ENCODE results near the gene ST3GAL3. TPM values are rescaled to one million over a fixed set of nuclear protein-coding genes. Genes with fewer than 3 reads are reported as not detected.

Gene ST3GAL3
- total RNA-seq, 2 donors from 2014 or later = 13.8 to 35.0 TPM

DNA sequence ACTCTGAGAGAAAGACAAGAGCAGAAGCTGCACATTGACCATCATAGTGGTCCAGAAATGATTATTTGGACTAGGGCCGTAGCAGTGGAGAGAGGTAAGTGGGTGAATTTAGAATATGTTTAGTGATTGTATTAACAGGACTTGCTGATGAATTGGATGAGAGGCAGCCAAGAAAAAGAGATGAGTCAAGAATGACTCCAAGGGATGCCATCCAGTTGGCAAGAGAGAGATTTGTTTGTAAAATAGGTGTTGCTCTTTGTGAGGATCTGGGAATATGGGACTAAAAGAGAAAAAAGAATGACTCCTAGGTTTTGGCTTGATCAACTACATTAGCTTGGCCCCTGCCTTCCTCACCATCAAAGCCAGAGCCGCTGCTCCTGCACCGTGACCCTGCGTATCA is 172.1 kb downstream of the ST3GAL3 start:
- Histone ChIP-seq H3K9me3 (no peaks in the 10 kb centered on the region), H3K4me3 (no peak overlapping the region), H3K4me1 (replicated peaks) (no peaks in the 10 kb centered on the region), H3K27me3 (replicated peaks; ENCODE audit: insufficient read depth) (no peaks in the 10 kb centered on the region), H3K27ac (no peak overlapping the region), H3K36me3 (no peaks in the 10 kb centered on the region)
- 95% methylated on average over 4 of the region's 4 CpGs for WGBS
- intact Hi-C loops (cut with DNase I) = no loop called here
- TF ChIP-seq, protein P1, sequence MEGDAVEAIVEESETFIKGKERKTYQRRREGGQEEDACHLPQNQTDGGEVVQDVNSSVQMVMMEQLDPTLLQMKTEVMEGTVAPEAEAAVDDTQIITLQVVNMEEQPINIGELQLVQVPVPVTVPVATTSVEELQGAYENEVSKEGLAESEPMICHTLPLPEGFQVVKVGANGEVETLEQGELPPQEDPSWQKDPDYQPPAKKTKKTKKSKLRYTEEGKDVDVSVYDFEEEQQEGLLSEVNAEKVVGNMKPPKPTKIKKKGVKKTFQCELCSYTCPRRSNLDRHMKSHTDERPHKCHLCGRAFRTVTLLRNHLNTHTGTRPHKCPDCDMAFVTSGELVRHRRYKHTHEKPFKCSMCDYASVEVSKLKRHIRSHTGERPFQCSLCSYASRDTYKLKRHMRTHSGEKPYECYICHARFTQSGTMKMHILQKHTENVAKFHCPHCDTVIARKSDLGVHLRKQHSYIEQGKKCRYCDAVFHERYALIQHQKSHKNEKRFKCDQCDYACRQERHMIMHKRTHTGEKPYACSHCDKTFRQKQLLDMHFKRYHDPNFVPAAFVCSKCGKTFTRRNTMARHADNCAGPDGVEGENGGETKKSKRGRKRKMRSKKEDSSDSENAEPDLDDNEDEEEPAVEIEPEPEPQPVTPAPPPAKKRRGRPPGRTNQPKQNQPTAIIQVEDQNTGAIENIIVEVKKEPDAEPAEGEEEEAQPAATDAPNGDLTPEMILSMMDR (IDR thresholded peaks at IDR 0.05) = no peak
- TF ChIP-seq POLR2A (IDR thresholded peaks at IDR 0.05) (no peak), POLR2AphosphoS5 (IDR thresholded peaks at IDR 0.05) (no peak)
- no peak for DNase-seq (ENCODE audit: low spot score)

DNA sequence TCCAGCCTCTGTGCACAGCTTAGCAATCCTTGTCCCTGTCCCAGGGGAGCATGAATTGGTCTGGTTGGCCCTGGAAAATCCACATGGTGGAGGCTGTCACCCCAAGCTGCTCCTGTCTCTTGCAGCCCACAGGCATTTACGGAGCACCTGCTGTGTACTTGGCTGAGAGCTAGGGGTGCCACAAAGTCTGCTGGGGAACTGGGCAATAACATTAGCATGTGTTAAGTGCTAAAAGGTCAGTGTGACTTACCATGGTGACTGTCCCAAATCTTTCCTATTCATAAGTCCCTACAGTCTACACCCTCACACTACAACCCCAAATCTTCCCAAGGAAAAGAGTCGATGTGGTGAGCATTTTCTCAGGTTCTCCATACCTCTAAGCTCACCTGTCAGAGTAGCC is 172.7 kb downstream of the ST3GAL3 start:
- intact Hi-C loops (cut with DNase I) = no loop called here
- DNase-seq (ENCODE audit: low spot score) = no peak
- H3K27me3 ChIP-seq (replicated peaks; ENCODE audit: insufficient read depth) = no peaks in the 10 kb centered on the region
- no peaks in the 10 kb centered on the region for H3K36me3 ChIP-seq
- 91% methylated on average over 2 of the region's 2 CpGs for WGBS
- no peak overlapping the region for H3K4me3 ChIP-seq
- H3K27ac ChIP-seq = no peak overlapping the region
- no peaks in the 10 kb centered on the region for H3K9me3 ChIP-seq
- TF ChIP-seq POLR2AphosphoS5 (IDR thresholded peaks at IDR 0.05) = no peak
- TF ChIP-seq, protein P1 (IDR thresholded peaks at IDR 0.05) = no peak
- H3K4me1 ChIP-seq (replicated peaks) = no peaks in the 10 kb centered on the region

GRCh38 chr1:43880604-43881003 is 173.3 kb downstream of the ST3GAL3 start:
- Histone ChIP-seq H3K36me3 (no peaks in the 10 kb centered on the region), H3K27ac (no peak overlapping the region), H3K4me1 (replicated peaks) (no peaks in the 10 kb centered on the region), H3K4me3 (no peak overlapping the region), H3K9me3 (no peaks in the 10 kb centered on the region), H3K27me3 (replicated peaks; ENCODE audit: insufficient read depth) (no peaks in the 10 kb centered on the region)
- intact Hi-C loops (cut with DNase I) = no loop called here
- TF ChIP-seq POLR2A (IDR thresholded peaks at IDR 0.05) (no peak), POLR2AphosphoS5 (IDR thresholded peaks at IDR 0.05) (no peak)
- TF ChIP-seq, protein P1 (IDR thresholded peaks at IDR 0.05) = no peak
- DNase-seq (ENCODE audit: low spot score) = no peak
- 80% methylated on average over 5 of the region's 5 CpGs for WGBS

DNA sequence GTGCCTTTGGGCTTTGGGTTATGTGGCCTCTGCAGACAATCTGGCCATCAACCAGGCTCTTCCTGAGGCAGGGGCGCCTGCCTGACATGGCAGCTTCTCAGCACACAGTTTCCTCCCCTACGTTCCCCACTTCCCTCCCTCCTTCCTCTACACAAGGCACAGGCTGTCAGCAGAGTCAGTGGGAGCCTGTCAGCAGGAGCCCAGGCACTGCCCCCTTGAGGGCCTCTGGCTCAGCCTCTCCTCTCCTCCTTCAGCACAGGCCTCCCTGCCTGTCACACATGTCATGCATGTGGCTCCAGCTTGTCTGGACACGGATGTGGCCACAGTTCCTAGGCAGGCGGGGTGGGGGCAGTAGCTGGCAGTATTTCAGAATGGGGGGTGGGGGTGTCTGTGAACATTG is 174.1 kb downstream of the ST3GAL3 start:
- intact Hi-C loops (cut with DNase I) = no loop called here
- H3K27me3 ChIP-seq (replicated peaks; ENCODE audit: insufficient read depth) = no peaks in the 10 kb centered on the region
- no peaks in the 10 kb centered on the region for H3K4me1 ChIP-seq (replicated peaks)
- H3K27ac ChIP-seq = no peak overlapping the region
- TF ChIP-seq, protein P1 (IDR thresholded peaks at IDR 0.05) = no peak
- TF ChIP-seq POLR2A (IDR thresholded peaks at IDR 0.05) = no peak
- TF ChIP-seq POLR2AphosphoS5 (IDR thresholded peaks at IDR 0.05) = no peak
- no peak overlapping the region for H3K4me3 ChIP-seq
- 64% methylated on average over 4 of the region's 4 CpGs for WGBS
- no peak for DNase-seq (ENCODE audit: low spot score)
- no peaks in the 10 kb centered on the region for H3K9me3 ChIP-seq
- H3K36me3 ChIP-seq = no peaks in the 10 kb centered on the region

DNA sequence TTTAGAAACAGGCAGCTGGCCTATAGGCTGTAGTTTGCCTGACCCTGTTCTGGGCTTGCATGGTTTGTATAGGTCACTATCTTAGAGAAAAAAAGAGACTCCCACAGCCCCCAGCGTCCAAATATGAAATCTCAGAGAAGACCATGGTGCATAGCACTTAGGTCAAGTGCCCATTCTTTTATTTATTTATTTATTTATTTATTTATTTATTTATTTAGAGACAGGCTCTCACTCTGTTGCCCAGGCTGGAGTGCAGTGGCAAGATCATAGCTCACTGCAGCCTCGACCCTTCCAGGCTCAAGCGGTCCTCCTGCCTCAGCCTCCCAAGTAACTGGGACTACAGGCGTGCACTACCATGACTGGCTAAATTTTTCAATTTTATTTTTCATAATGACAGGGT is 175.4 kb downstream of the ST3GAL3 start:
- DNase-seq (ENCODE audit: low spot score) = no peak
- no peaks in the 10 kb centered on the region for H3K9me3 ChIP-seq
- H3K27ac ChIP-seq = no peak overlapping the region
- no peaks in the 10 kb centered on the region for H3K27me3 ChIP-seq (replicated peaks; ENCODE audit: insufficient read depth)
- no peaks in the 10 kb centered on the region for H3K36me3 ChIP-seq
- intact Hi-C loops (cut with DNase I) = no loop called here
- H3K4me3 ChIP-seq = no peak overlapping the region
- H3K4me1 ChIP-seq (replicated peaks) = no peaks in the 10 kb centered on the region
- TF ChIP-seq POLR2A (IDR thresholded peaks at IDR 0.05) = no peak
- no peak for TF ChIP-seq POLR2AphosphoS5 (IDR thresholded peaks at IDR 0.05)
- TF ChIP-seq, protein P1 (IDR thresholded peaks at IDR 0.05) = no peak
- 97% methylated on average over 4 of the region's 4 CpGs for WGBS

All from prostate gland (tissue), 2 donors.